GM18858 (cell line): ENCODE results near the gene LLGL2.

Experiments
- ATAC-seq: cut with Tn5 transposase; IDR thresholded peaks from one replicate; pipeline ENCODE4 v1.9.1; 2021; ENCODE audit not compliant: unreplicated experiment

The LLGL2 gene

DNA sequence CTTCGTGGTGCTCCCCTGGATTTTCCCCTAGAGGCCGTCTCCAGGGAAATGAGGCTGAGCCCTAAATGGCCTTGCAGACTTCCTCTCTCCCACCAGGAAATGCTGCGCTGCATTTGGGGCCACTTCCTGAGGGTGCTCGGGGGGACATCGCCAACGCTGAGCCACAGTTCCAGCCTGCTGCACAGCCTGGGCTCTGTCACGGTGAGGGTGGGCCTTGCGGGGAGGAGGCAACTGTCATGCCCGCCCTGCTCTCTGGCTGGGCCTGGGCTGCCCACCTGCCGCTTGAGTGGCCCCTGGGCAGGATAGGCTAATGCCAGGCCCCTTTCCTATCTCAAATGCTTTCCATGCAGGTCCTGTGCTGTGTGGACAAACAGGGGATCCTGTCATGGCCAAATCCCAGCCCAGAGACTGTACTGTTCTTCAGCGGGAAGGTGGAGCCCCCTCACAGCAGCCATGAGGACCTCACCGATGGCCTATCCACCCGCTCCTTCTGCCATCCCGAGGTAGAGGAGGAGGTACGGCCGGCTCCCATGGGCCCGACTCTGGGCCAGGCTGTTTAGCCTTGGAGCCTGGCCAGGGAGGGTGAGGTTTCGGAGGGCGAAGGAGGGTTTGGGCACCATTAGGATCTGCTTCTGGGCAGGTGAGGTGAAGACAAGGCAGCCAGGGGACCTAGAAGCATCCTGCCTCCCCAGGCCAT, 34.4 kb upstream of the LLGL2 start:
- ATAC-seq = no peak

DNA sequence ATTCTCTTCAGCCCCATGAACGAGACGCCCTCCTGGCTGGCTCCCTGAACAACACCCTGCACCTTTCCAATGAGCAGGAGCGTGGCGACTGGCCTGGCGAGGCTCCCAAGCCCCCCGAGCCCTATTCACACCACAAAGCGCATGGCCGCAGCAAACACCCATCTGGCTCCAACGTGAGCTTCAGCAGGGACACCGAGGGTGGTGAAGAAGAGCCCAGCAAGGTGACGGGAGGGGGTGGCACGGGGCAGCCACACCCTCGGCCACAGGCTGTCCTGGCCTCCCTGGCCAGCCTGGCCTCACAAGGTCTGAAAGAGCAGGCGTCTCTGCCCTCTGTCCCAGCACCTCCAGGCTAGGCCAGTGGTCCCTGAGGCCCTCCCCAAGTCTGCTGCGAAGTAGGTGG, 33.8 kb upstream of the LLGL2 start:
- ATAC-seq = no peak

DNA sequence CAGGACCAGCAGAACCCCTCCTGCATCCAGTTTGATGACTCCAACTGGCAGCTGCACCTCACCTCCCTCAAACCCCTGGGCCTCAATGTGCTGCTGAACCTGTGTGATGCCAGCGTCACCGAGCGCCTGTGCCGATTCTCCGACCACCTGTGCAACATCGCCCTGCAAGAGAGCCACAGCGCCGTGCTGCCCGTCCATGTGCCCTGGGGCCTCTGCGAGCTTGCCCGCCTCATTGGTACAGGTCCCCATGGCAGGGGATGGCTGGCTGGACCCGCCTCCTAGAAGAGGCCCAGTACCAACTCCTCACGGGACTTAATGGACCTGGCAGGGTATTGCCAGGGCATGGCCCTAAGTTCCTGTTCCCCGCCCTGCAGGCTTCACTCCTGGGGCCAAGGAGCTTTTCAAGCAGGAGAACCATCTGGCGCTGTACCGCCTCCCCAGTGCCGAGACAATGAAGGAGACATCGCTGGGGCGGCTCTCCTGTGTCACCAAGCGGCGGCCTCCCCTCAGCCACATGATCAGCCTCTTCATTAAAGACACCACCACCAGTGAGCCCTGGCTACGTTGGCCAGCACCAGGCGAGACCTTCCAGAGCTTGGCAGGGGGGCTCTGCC, 32.8 kb upstream of the LLGL2 start:
- ATAC-seq = no peak

DNA sequence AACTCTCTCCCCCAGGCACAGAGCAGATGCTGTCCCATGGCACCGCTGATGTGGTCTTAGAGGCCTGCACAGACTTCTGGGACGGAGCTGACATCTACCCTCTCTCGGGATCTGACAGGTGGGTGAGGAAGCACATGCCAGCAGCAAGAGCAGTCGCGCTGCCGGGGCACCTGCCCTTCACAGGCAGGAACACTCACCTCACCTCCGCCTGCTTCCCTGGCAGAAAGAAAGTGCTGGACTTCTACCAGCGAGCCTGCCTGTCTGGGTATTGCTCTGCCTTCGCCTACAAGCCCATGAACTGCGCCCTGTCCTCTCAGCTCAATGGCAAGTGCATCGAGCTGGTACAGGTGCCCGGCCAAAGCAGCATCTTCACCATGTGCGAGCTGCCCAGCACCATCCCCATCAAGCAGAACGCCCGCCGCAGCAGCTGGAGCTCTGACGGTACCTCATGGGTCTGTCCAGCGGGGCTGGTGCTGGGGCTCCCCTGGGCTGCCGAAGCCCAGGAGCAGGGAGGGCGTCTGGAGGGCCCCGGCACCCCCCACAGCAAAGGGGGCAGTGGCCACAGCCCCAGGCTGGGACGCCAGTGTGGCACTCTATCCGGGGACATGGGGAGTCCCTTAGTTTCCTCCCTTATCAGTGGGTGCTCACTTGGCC, 31.9 kb upstream of the LLGL2 start:
- no peak for ATAC-seq

DNA sequence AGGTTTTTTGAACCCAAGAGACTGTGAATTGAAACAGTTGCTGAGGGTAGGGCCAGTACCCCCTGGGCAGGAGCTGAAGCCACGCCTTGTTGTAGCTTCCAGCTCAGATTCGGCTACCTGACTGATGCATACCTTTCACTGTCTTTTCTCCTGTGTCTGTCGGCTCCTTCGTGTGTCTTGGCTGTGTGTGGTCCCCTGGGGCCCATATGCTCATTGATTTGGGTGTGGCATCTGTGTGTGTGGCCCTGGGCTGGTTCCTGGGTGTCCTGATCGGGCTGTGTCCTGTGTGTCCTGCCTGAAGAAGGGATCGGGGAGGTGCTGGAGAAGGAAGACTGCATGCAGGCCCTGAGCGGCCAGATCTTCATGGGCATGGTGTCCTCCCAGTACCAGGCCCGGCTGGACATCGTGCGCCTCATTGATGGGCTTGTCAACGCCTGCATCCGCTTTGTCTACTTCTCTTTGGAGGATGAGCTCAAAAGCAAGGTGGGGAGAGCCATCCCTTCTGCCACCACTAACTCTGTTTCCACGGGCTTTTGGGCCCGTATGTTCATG, 31.1 kb upstream of the LLGL2 start:
- ATAC-seq = no peak

DNA sequence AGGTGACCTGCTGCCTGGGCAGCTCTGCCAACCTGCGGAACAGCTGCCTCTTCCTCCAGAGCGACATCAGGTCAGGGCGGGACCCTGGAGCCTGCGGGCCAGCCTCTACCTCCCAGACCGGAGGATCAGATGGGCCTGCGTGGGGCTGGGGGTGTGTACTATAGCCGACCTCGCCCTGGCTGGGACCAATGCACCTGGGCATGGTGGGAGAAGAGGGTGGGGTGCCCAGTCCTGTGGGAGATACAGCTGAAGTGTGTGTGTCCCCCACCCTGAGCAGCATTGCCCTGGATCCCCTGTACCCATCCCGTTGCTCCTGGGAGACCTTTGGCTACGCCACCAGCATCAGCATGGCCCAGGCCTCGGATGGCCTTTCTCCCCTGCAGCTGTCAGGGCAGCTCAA, 29.5 kb upstream of the LLGL2 start:
- ATAC-seq = no peak

DNA sequence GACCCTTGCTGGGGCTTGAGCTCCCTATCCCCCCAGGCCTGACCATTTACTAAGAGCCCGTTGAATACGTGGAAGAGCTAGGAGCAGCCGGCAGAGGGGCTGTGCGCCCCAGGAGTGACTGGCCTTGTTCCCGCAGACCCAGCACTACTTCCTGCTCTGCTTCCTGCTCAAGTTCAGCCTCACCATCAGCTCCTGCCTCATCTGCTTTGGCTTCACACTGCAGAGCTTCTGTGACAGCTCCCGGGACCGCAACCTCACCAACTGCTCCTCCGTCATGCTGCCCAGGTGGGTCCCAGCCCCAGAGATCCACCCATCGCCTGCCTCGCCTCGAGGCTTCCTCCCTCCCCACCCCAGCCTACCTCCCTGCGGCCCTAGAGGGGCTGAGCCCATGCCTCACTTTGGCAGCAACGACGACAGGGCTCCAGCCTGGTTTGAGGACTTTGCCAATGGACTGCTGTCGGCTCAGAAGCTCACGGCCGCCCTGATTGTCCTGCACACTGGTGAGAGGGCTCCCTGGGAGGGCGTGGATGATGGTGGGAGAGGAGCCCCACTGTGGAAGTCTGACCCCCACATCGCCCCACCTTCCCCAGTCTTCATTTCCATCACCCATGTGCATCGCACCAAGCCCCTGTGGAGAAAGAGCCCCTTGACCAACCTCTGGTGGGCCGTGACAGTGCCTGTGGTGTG, 27.3 kb upstream of the LLGL2 start:
- no peak for ATAC-seq

DNA sequence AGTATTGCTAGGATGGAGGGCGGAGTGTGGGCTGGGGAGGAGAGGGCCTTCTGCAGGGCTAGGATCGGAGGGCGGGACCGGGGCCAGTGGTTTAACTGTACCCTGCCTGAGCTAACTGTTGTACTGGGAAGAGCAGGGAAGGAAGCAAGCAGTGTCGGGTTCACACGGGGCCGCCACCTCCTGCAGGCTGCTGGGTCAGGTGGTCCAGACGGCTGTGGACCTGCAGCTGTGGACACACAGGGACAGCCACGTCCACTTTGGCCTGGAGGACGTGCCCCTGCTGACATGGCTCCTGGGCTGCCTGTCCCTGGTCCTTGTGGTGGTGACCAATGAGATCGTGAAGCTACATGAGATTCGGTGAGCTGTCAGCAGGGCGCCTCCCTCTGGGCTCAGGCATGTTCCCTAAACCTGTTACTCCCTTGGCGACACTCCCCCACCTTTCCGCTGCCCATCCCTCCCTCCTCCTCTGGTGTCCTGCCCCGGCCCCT, 26.7 kb upstream of the LLGL2 start:
- ATAC-seq = no peak

DNA sequence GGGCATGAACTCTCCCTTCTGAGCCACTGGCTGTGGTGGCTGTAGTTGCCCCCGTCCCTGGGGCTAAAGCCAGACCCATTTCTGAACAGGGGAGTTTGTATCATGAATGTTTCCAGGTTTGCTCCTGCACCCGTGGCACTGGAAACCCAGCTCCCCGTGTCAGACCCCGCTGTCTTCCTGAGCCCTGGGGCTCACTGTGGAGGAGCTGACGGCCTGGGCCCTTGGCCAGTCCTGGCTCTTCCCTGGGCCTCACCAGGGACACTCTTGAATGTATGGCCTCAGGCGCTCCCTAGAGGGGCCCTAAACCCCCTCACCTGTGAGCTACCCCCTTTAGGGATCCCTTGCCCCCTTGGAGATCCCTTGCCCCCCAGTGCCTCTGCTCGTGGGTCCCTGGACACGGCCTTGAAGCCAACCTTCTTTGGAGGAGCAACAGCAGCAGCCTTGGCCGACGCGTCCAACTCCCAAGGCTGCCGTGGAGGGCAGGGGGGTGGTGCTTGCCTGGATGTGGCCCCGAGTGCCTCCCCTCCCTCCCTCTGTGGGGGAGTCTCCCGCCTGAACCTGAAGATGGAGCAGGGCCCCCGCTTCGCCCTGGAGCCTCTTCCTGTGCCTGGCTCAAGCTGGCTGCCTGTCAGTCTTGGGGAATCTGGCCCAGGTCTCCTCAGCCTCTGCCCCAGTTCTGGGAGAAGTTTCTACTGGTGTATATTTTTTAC, 26.0 kb upstream of the LLGL2 start:
- ATAC-seq = no peak

DNA sequence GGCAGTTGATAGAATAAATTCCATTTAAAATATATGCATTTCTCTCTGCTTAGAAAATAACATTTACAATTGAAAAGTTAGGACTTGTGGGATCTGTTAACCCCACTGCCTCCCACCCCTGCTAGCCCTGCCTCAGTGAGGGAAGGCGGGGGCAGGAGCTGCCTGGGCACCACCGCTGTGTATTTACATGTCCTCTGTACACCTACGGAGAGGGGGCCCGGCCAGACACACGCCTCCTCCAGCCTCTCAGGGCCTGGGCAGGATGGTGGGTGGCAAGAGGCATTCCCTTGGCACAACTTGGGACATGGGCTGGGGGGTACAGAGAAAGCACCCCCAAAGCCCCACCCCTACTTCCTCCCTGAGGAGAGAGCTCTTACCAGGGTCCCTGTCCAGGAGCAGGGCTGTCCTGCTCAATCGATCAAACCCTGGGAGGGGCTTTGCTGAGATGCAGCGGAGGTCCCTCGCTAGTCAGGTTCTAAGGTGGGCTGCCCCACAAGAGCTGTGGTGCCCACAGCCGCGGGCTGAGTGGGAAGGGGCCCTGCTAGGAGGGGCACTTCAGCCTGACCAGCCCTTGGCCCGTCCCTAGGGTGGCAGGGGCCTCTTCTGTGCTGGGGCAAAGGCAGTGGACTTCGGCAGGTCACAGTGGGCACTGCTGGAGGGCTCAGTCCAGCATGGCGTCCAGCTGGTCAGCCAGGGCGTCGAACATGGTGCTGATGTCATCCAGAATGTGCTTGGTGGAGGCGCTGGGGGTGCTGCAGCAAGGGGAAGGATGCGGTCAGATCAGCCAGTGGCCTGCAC, 24.9 kb upstream of the LLGL2 start:
- ATAC-seq = no peak

DNA sequence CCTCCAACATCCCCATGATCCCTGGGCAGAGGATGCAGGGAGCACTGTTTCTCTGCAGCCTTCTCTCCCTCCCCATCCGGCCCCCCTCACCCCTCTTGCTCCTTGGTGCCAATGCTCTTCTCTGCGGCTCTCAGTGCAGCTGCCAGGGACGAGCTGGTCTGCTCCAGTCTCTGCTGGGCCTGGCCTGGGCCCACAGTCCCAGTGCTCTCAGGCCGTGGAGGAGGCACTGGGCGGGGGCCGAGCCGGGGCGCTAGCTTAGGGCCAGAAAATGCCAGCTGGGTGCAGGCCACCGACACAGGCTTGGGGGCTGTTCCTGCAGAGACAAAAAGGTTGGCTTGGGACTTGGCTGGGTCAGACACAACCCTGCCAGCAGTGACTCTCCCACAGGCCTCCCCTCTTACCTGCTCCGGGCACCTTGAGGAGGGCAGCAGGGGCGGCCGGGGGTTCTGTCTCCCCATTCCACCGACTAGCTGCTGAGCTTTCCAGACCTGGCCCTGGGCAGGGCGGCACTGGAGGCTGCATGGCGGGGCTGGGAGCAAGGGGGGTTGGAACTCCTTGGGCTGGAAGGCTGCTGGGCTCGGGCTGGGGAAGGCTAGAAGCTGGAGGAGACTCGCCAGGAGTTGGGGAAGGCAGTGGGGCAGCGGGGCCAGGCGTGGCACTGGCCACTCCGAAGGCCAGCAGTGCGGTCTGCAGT, 24.0 kb upstream of the LLGL2 start:
- ATAC-seq = no peak

DNA sequence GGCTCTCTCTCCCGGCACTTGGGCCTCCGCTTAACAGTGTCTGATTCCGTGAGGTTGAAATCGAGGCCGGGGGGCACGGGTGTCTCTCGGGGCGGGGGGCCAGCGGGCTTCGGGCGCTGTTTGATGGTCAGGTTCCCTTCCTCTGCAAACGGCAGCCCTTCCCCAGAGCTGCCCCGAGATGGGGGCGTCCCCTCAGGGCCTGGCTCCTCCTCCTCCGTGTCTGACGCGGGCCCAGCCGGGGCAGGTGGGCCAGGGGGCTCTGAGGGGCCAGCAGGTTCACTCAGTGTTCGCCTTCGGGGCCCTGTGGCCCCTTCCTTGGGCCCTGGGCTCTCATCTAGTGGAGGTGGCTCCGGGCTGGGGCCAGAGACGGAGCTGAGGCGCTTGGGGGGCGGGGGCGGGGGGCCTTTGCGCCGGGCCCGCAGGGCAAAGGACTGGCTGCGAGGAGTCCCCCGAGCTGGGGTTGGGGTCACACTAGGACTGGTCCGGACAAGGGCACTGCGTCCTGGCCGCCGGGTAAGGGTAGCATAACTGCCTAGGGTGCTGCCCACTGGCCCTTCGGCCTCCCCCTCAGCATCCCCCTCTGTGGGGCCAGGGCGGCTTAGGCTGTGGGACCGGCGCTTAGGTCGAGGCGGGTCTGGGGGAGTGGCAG, 23.3 kb upstream of the LLGL2 start:
- ATAC-seq = no peak

DNA sequence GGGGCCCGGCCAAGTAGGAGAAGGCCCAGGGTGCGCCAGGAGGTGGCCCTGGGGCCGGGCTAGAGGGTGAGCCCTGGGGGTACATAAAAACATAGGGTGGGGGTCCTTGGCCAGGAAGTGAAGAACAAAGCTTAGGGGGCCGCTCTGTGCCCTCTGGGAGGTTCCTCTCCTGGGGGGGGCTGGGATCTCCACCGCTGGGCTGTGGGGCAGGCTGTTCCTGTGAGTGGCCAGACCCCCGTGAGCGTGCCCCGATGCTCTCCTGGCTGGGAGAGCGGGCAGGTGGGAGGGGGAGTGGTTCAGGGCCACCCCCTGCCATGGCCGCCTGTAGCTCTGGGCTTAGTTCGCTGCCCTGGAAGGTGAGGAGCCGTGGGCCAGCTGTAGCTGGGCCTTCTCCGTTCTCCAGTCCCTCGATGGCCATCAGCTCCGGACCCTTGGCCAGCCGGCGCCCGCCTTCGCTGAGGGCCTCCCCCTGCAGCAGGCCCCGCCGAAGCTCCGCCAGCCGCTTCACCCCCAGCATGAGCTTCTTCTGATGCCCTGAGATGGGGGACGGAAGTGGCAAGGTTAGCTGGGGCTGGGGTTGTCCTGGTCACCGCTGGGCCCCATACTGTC, 22.7 kb upstream of the LLGL2 start:
- no peak for ATAC-seq

DNA sequence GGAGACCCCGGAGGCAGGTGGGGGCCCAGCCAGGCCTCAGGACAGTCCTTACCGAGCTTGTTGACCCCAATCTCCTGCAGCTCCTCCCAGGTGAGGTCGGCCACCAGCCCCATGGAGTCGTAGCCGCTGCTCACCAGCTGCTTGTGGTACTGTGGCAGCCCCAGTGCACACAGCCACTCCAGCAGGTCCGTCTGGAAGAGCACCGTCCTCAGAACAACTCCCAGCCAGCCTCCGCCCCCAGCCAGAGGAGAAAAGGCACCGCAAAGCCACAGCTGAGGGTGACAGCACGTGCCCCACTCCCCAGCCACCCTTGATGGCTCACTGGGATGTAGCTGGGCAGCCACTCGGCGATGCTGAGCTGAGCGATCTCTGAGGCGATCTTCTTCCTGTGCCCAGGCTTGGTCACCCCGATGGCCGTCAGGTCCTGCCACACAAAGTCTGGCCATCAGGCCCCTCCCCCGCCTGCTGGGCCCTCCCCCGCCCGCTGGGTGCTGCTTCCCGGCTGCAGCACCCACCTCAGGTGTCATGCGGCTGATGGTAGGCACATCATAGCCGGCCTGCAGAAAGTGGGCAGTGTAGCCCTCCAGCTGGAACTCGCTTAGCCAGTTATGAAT, 22.1 kb upstream of the LLGL2 start:
- ATAC-seq = no peak

DNA sequence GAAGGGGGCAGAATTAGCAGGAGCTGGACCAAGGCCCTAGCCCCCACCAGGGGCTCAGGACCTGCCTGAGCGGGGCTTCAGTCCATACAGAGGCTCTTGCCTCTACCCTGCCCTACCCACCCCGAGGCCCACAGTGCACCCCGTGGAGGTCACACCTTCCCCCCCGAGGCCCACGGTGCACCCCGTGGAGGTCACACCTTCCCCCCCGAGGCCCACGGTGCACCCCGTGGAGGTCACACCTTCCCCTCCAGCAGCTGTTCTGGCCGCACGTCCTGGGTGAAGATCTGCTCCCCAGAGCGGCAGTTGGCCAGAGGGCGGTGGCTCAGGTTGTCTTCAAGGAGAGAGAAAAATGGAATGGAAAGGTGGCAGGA, 21.5 kb upstream of the LLGL2 start:
- no peak for ATAC-seq

DNA sequence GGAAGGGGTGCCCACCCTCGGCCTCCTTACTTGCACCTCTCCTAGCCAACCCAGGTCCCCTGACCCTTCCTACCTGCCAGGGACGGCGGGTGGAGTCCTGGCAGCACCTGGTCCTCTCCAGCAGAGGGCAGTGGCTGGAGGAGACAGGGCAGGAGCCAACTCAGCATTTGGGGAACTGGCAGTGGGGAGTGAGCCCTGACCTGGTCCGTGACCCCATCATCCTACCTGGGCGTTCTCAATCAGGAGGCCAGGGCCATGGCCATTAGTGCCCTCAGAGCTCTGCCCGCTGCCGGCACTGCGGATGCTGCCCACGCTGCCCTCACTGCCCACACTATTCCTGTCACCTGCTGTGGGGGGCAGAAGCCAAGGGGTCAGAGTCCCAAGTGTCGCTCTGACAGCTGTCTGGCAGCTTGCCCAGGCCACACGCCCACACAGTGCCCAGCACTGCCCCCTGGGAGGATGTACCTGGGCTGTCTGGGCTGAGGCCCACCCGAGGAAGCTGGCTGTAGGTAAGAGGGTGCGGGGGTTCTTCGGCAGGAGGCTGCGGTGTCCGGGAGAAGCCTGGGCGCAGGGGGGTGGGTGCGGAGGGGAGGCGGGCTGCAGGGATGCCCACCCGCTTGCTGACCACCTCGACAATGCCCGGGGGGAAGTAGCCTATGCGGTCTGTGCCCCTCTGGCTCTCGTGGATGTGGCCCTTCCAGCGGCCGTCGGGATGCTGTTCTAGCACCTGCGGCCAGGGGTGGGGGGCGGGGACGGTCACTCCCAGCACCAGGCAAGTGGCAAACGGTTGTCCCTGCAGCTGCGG, 20.9 kb upstream of the LLGL2 start:
- ATAC-seq = no peak

DNA sequence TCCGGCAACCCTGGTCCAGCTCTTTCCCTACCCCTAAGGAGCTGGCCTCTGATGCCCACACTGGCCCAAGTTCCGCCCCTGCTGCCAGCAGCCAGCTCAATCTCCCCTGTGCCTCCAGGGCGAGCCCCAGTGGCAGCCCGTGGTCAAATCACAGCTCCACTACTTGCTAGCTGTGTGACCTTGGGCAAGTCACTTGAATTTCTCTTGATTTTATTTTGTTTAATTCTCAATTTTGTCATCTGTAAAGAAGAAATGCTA, 20.4 kb upstream of the LLGL2 start:
- no peak for ATAC-seq

DNA sequence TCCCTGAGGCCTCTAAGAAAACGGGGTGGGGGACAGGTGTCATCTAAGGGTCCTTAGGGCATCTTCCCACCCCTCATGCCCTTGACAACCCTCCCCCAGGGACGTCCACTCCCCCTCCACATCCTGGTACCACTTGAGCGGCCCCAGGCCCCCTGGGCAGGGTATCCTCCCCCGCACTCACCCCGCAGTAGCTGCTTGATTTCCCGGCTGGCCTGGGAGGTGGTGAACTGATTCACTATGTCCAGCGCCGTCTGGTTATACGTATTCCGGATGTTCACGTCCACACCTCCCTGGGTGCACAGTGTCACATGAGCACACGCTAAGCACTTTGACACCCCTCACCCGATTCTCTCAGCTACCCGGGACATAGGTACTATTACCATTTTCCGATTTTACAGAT, 19.9 kb upstream of the LLGL2 start:
- ATAC-seq = no peak
